Measurements from ENCODE around the gene STEAP4.

DNA sequence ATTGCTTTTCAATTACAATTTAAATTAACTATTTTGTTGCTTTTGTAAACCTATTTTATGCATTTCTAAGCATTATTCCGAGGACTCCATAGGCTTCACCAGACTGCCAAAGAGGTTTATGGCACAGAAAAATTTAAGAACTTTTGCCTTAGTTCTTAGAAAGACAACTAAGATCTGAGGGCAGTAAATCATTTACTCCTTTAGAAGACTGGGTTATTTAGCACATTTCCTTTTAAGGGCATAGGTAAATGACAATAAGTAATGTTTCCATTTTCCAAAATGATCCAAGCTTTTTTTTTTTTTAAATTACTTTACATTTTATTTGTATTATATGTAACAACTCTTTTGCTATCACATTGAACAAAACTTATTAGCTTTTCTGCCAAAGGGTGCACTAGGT, 15.0 kb upstream of the STEAP4 start:
- TF ChIP-seq MYC (IDR thresholded peaks at IDR 0.05; ENCODE audit: borderline replicate concordance, low read length) (no peak), POLR2A (IDR thresholded peaks at IDR 0.05; ENCODE audit: low read length) (no peak)
- TF ChIP-seq, protein P1, sequence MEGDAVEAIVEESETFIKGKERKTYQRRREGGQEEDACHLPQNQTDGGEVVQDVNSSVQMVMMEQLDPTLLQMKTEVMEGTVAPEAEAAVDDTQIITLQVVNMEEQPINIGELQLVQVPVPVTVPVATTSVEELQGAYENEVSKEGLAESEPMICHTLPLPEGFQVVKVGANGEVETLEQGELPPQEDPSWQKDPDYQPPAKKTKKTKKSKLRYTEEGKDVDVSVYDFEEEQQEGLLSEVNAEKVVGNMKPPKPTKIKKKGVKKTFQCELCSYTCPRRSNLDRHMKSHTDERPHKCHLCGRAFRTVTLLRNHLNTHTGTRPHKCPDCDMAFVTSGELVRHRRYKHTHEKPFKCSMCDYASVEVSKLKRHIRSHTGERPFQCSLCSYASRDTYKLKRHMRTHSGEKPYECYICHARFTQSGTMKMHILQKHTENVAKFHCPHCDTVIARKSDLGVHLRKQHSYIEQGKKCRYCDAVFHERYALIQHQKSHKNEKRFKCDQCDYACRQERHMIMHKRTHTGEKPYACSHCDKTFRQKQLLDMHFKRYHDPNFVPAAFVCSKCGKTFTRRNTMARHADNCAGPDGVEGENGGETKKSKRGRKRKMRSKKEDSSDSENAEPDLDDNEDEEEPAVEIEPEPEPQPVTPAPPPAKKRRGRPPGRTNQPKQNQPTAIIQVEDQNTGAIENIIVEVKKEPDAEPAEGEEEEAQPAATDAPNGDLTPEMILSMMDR (IDR thresholded peaks at IDR 0.05): no peak

Data from A549 (cell line).